GM10266 (cell line): Measurements from ENCODE around the gene LHPP.

Experiments
- DNase-seq: peaks from one replicate; pipeline ENCODE4 v3.0.0; 2012; ENCODE audit errors: extremely low spot score
- TF ChIP-seq, protein P1 (sequence below): IDR thresholded peaks from 2 replicates; pipeline ENCODE4 v1.5.1; 2012; ENCODE audit warnings: mild to moderate bottlenecking, low read depth; ENCODE audit not compliant: control insufficient read depth, insufficient read depth; ENCODE audit errors: missing control alignments

Gene LHPP

DNA sequence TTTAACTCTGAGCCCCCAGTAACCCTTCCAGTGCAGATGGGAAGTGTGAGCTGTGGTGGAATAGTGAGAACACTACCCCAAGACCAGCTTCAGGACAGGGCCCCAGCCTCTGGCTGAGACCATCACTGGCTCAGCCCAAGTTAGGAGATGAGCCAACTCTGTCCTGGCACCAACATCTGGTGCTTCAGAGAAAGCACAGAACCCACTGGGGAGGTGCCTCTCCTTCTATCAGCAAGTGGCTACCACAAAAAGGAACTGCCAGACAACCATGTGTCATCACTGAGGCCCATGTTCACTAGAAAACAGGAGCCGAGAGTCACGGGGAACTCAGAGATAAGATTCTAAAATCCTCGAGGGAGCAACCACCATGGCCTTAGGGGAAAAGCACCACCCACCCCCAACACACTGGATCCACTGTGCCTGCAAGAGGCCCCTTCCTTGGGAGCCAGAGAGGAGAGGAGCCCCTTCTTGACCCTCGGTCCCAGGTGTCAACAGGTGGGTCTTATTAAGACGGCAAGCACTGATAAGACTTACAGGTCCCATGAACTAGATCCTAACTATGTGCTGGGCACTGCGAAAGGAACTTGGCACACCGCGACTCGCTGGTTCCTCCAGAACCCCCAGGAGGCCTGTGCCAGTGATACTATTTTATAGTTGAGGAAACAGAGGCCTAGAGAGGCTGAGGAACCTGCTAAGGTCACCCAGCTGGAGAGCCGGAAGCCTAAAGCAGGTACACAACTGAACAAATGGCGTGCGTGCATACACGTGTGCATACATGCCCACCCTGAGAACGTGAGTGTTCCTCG lies 179.9 kb downstream of the LHPP start:
- DNase-seq: peak; percentile 57

DNA sequence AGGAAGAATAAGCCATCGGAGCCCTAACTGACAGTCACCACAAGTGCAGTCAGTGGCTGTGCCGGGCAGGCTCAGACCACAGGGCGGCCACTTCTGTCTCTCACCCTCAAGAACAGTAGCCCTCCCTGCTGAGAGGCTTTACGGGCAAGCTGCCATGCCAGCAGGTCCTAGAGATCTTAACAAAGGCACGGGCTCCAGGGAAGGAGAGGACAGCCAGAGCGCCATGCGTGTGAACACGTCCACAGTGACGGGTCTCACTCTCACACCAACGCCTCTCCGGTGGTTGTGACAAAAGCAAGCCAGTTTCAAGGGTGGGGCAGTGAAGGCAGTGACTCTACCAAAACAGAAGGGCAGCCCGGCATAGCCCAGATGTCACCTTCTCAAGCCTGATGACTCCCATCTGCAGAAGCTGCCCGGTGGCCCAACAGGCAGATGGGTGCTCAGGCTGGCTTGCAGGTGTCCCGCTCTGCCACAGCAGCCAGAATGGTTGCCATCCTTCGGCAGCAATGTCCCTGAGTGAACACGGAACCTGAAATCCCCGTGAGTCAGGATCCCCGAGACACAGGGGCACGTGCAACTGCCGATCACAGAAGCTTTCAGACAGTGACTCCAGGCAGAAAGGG lies 180.6 kb downstream of the LHPP start:
- TF ChIP-seq, protein P1, sequence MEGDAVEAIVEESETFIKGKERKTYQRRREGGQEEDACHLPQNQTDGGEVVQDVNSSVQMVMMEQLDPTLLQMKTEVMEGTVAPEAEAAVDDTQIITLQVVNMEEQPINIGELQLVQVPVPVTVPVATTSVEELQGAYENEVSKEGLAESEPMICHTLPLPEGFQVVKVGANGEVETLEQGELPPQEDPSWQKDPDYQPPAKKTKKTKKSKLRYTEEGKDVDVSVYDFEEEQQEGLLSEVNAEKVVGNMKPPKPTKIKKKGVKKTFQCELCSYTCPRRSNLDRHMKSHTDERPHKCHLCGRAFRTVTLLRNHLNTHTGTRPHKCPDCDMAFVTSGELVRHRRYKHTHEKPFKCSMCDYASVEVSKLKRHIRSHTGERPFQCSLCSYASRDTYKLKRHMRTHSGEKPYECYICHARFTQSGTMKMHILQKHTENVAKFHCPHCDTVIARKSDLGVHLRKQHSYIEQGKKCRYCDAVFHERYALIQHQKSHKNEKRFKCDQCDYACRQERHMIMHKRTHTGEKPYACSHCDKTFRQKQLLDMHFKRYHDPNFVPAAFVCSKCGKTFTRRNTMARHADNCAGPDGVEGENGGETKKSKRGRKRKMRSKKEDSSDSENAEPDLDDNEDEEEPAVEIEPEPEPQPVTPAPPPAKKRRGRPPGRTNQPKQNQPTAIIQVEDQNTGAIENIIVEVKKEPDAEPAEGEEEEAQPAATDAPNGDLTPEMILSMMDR: no peak
- no peak for DNase-seq

More for the DNA sequence above, 179.9 kb downstream of the LHPP start:
- TF ChIP-seq, protein P1: no peak

DNA sequence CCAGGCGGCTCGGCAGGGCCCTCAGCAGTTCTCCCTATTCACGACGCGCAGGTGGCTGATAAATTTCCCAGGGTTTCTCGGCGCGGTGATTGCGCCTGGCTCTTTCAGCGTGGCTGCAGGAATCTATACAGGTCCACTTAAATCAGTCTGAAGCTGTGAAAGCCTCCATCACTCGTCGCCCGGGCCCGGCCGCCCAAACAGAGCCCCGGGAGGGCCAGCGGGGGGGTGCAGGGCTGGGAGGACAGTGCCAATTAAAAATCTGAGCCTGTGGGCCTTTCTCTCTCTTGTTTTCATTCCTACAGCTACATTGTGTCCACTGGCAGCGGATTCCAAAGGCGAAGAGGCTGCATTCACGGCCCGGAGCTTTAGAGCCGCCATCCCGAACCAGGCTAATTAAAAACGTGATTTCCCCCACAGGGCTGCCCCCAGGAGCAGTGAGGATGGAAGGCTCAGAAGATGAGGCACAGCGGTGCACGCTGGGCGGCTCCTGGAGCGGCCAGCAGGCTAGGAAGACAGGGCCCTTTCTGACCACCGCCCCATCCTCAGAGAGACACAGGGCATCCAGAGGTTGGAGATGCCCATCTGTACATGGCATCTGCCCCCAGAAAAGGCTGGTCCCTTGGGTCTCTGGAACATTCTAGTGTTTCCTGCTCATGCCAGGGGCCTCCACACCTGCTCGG lies 181.8 kb downstream of the LHPP start:
- TF ChIP-seq, protein P1: no peak

DNA sequence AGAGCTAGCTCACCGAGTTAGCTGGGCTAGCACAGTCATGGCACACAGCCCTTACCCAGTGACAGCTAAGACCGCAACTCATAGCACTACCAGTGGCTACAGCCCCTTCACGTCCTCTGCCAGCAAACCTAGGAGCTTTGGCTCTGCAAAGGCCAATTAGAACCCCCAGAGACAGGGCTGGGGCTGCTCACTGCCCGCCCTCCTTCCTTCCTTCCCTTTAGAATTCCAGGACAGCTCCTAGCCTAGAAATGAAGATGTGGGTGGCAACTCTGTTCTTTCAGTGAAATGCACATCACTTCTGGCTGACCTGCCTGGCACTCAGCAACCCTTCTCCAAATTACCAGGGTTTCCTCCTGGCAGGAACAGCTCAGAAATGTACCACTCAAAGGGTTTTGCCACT lies 182.6 kb downstream of the LHPP start:
- no peak for DNase-seq
- TF ChIP-seq, protein P1: no peak

More for the DNA sequence above, 181.8 kb downstream of the LHPP start:
- DNase-seq: no peak

DNA sequence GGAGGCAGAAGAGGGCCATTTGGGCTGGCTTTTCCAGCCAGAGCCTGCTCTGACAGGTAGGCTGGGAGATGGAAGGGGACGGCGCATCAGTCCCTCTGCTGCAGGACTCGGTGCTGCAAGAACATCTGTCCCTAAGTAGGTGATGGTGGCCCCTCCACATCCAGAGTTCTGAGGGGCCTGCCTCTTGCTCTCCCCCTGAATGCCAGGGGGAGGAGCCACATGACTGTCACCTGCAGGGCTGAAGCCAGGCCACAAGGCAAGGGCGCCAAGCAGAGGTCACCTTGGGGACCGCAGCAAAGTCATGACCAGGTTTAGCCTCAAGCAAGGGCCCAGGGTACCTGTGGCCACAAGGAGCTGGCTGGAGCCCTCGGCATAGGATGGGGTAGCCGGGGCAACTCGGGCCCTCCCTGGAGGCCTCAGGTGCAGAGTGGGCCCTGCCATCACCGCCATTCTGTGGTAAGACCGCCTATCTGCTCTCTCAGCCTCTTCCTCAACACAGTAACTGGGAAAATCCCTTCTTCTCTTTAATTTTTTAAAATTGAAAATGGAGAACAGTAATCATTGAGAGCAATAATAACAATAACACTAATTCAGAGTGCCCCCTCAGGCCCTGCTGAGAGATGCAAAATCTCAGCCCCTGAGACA lies 183.3 kb downstream of the LHPP start:
- DNase-seq: no peak
- TF ChIP-seq, protein P1: no peak

DNA sequence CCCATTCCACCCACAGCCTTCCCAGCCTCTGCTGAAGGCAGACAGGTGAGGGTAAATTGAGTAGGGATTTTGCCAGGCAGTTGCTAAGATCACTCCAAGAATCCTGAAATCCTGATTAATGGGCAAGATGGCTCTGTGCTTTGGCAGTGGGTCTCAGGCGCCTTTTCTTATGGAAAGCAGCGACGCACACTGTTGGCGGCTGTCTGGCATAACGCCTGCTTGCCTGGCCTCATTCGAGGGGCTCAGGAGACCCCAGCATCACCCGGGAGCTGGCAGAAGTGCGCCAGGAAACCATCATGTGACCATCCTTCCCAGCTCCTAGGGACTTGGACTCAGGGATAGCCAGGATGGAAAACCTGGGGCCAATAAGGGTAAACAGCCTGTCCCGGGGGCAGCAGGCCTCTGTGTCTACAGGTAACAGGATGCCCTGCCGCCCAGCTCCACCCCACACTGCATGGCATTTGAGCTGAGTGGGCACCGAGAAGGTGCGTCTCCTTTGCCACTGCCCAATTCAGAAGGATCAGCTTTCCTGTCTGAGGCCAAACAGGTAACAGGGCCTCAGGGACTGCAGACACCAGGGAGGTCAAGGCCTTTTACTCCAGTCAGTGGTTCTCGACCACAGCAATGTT lies 184.0 kb downstream of the LHPP start:
- TF ChIP-seq, protein P1: no peak
- no peak for DNase-seq
